Glutamatergic neuron (in vitro differentiated cells): ENCODE data around the gene STX19. TPM values are rescaled to one million over a fixed set of nuclear protein-coding genes. Genes with fewer than 3 reads are reported as not detected.
"Not testable (repeated sequence)": the region's sequence is repeated elsewhere in the genome, so short reads cannot be mapped to it uniquely, and the experiment has no call there.

Experiments used
- DNase-seq: peaks from one replicate; pipeline ENCODE4 v3.0.0; 2022
- H3K27ac Mint-ChIP-seq: one replicate; pipeline ENCODE4 v1.8.0; 2020; ENCODE audit warnings: mild to moderate bottlenecking, mixed read lengths, inconsistent platforms; ENCODE audit not compliant: unreplicated experiment
- H3K27me3 Mint-ChIP-seq: one replicate; pipeline ENCODE4 v1.8.0; 2020; ENCODE audit warnings: mild to moderate bottlenecking, moderate library complexity, mixed read lengths, inconsistent platforms; ENCODE audit not compliant: unreplicated experiment
- H3K36me3 Mint-ChIP-seq: one replicate; pipeline ENCODE4 v1.8.0; 2020; ENCODE audit warnings: mild to moderate bottlenecking, mixed read lengths, inconsistent platforms; ENCODE audit not compliant: unreplicated experiment
- H3K4me1 Mint-ChIP-seq: one replicate; pipeline ENCODE4 v1.8.0; 2020; ENCODE audit warnings: mild to moderate bottlenecking, low read depth, mixed read lengths, inconsistent platforms; ENCODE audit not compliant: unreplicated experiment
- H3K4me3 Mint-ChIP-seq: one replicate; pipeline ENCODE4 v1.8.0; 2020; ENCODE audit warnings: mild to moderate bottlenecking, mixed read lengths, inconsistent platforms; ENCODE audit not compliant: unreplicated experiment
- H3K9me3 Mint-ChIP-seq: one replicate; pipeline ENCODE4 v1.8.0; 2020; ENCODE audit warnings: mild to moderate bottlenecking, moderate library complexity, mixed read lengths, inconsistent platforms; ENCODE audit not compliant: unreplicated experiment
- total RNA-seq: library from RNA; stranded (reverse); fragmentation: NEBNext Ultra II Directional; extraction: Animal tissue kit (Norgen Biotek cat#: 25700); gene quantifications from one replicate; pipeline ENCODE4 v1.2.1, GENCODE V29; 2021; ENCODE audit not compliant: unreplicated experiment
- TF ChIP-seq, protein P1 (sequence below): fragments of 200-600 bp; sonication (generic); IDR thresholded peaks from one replicate; pipeline ENCODE4 v1.5.0; 2021; ENCODE audit not compliant: partially characterized antibody, unreplicated experiment

STX19 gene
- total RNA-seq, 1 donor from 2014 or later = not detected

DNA sequence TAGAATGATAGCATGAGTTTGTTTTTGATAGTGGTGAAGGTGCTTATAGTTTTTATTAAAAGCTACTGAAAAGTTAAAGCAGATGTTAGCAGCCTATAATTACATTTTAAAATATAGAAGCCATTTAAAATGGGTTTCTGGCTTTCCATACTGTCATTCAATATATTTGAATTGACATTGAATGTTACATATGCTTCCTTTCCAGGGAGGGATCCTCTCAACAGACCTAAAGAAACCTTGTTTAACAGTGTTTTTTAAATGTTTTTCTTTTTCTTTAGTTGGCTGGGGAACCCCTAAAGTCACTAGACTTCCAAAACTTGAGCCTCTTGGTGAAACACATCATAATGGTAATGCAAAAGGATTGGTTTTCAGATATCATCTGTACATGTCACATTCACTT, 22.1 kb upstream of the STX19 start:
- no peaks in the 10 kb centered on the region for H3K9me3 Mint-ChIP-seq
- peaks cover under 1% of the 10 kb centered on the region for H3K36me3 Mint-ChIP-seq
- DNase-seq = no peak
- TF ChIP-seq, protein P1, sequence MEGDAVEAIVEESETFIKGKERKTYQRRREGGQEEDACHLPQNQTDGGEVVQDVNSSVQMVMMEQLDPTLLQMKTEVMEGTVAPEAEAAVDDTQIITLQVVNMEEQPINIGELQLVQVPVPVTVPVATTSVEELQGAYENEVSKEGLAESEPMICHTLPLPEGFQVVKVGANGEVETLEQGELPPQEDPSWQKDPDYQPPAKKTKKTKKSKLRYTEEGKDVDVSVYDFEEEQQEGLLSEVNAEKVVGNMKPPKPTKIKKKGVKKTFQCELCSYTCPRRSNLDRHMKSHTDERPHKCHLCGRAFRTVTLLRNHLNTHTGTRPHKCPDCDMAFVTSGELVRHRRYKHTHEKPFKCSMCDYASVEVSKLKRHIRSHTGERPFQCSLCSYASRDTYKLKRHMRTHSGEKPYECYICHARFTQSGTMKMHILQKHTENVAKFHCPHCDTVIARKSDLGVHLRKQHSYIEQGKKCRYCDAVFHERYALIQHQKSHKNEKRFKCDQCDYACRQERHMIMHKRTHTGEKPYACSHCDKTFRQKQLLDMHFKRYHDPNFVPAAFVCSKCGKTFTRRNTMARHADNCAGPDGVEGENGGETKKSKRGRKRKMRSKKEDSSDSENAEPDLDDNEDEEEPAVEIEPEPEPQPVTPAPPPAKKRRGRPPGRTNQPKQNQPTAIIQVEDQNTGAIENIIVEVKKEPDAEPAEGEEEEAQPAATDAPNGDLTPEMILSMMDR = no peak
- H3K4me1 Mint-ChIP-seq = no peaks in the 10 kb centered on the region
- no peaks in the 10 kb centered on the region for H3K27me3 Mint-ChIP-seq
- no peak overlapping the region for H3K4me3 Mint-ChIP-seq
- no peak overlapping the region for H3K27ac Mint-ChIP-seq

DNA sequence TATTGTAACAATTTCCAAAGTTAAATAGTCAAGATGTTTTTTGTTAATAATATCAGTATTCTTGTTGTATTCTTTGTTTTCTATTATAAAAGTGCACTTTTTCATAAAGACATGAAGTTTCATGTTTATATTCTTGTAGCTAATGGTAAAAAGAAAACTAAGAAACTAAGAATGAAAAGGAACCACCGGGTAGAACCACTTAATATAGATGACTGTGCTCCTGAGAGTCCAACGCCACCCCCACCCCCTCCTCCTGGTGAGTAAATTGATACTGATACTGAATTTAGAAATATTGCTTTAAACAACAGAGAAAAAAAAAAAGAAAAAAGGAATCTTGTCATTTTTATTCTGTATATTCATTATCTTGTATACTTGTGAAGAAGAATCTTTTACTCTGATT, 20.9 kb upstream of the STX19 start:
- DNase-seq = no peak
- Mint-ChIP-seq H3K27me3 (no peaks in the 10 kb centered on the region), H3K4me3 (no peak overlapping the region), H3K9me3 (peaks cover 6% of the 10 kb centered on the region), H3K4me1 (no peaks in the 10 kb centered on the region), H3K36me3 (peaks cover 9% of the 10 kb centered on the region), H3K27ac (no peak overlapping the region)
- TF ChIP-seq, protein P1 = no peak

DNA sequence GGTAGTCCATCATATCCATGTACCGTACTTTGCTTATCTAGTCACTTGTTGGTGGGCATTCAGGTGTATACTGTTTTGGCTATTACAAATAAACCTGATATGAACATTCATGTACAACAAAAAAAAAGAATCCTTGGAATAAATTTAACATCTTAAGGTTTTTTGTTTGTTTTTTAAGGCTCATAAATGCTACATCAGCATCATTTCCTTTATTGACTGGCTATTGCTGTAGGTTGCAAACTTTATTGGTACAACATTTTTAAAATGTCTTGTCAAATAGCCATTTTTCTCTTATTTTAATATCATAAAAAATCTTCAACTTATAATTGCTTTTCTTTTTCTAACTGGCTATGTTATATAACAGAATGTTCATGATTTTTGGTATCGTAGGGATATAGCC, 18.1 kb upstream of the STX19 start:
- Mint-ChIP-seq H3K36me3 (peaks cover 14% of the 10 kb centered on the region), H3K9me3 (peaks cover 10% of the 10 kb centered on the region), H3K27ac (no peak overlapping the region), H3K4me3 (no peak overlapping the region), H3K4me1 (no peaks in the 10 kb centered on the region), H3K27me3 (peaks cover 5% of the 10 kb centered on the region)
- TF ChIP-seq, protein P1 = no peak
- DNase-seq = no peak

DNA sequence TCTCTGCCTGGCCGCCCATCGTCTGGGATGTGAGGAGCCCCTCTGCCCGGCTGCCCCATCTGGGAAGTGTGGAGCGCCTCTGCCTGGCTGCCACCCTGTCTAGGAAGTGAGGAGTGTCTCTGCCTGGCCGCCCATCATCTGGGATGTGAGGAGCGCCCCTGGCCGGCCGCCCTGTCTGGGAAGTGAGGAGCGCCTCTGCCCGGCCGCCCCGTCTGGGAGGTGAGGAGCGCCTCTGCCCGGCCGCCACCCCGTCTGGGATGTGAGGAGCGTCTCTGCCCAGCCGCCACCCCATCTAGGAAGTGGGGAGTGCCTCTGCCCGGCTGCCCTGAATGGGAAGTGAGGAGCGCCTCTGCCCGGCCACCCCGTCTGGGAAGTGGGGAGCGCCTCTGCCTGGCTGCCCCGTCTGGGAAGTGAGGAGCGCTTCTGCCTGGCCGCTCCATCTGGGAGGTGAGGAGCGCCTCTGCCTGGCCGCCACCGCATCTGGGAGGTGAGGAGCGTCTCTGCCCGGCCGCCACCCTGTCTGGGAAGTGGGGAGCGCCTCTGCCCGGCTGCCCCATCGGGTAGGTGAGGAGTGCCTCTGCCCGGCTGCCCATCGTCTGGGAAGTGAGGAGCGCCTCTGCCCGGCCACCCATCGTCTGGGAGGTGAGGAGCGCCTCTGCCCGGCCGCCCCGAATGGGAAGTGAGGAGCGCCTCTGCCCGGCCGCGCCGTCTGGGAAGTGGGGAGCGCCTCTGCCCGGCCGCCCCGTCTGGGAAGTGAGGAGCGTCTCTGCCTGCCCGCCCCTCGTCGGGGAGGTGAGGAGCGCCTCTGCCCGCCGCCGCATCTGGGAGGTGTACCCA, 15.9 kb upstream of the STX19 start:
- not testable (repeated sequence) for H3K4me1 Mint-ChIP-seq, H3K27ac Mint-ChIP-seq

DNA sequence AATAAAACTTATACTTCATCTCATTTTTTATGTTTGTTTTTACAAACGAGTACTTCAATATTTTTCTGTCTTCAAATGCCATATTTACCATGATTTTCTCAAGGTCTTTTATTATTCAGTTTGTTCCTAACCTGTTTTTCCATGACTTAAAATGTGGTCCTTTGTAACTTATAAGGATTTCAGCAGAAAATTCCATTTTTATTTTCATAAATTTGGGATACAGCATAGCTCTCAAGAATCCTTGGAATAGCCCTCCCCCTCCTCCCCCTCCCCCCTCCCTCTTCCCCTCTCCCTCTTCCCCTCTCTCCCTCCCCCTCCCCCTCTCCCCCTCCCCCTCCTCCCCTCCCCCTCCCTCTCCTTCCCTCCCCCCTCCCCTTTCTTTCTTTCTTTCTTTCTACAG, 14.9 kb upstream of the STX19 start:
- H3K27ac Mint-ChIP-seq = no peak overlapping the region
- TF ChIP-seq, protein P1 = no peak

More for the DNA sequence above, 15.9 kb upstream of the STX19 start:
- not testable (repeated sequence) for DNase-seq, H3K4me3 Mint-ChIP-seq, H3K27me3 Mint-ChIP-seq
- Mint-ChIP-seq H3K9me3 (peaks cover 10% of the 10 kb centered on the region), H3K36me3 (peaks cover 14% of the 10 kb centered on the region)

More for the DNA sequence above, 14.9 kb upstream of the STX19 start:
- Mint-ChIP-seq H3K36me3 (peaks cover 14% of the 10 kb centered on the region), H3K4me3 (no peak overlapping the region), H3K4me1 (no peaks in the 10 kb centered on the region), H3K27me3 (peaks cover 5% of the 10 kb centered on the region), H3K9me3 (peaks cover 10% of the 10 kb centered on the region)
- DNase-seq = no peak
